A673 (cell line): Measurements from ENCODE around the gene OXCT1.

ENCODE experiments used
- EZH2 ChIP-seq: fragments of 200-600 bp; sonication (generic); IDR thresholded peaks from 2 replicates; pipeline ENCODE4 v1.6.1; 2017; ENCODE audit warnings: borderline replicate concordance, low read depth, mild to moderate bottlenecking, mixed read lengths, antibody characterized with exemption, low read length; ENCODE audit not compliant: poor library complexity, severe bottlenecking
- TF ChIP-seq, protein P1 (sequence below): fragments of 300-800, 200-600 bp; sonication (generic); conservative IDR thresholded peaks from 2 replicates; pipeline ENCODE4 v1.5.1; 2017; ENCODE audit warnings: low read depth, mild to moderate bottlenecking, antibody characterized with exemption, low read length, moderate library complexity, mixed read lengths

DNA sequence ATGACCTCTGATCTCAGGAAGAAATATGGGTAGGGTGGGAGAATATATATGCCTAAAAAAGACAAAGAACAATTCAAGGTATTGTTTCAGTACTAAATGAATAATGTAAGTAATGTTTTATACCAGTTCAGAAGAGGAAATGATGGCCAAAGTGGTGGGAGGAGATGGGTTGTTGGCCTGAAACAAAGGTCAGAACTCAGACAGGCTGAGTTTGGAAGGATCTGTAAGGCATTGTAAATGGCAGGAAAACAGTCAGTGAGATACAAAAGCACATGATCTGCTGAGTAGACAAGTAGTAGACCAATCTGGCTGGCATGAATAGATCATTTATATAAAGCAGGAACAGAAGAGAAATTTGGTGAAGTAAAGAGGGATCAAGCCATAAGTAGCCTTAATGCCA lies 184.0 kb downstream of the OXCT1 start:
- TF ChIP-seq, protein P1, sequence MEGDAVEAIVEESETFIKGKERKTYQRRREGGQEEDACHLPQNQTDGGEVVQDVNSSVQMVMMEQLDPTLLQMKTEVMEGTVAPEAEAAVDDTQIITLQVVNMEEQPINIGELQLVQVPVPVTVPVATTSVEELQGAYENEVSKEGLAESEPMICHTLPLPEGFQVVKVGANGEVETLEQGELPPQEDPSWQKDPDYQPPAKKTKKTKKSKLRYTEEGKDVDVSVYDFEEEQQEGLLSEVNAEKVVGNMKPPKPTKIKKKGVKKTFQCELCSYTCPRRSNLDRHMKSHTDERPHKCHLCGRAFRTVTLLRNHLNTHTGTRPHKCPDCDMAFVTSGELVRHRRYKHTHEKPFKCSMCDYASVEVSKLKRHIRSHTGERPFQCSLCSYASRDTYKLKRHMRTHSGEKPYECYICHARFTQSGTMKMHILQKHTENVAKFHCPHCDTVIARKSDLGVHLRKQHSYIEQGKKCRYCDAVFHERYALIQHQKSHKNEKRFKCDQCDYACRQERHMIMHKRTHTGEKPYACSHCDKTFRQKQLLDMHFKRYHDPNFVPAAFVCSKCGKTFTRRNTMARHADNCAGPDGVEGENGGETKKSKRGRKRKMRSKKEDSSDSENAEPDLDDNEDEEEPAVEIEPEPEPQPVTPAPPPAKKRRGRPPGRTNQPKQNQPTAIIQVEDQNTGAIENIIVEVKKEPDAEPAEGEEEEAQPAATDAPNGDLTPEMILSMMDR: no peak
- TF ChIP-seq EZH2: no peak
